Kidney epithelial cell (primary cell): ENCODE data around the gene LRRC56. TPM values are rescaled to one million over a fixed set of nuclear protein-coding genes. Genes with fewer than 3 reads are reported as not detected.
A peak's percentile ranks its signal among the peaks of the same experiment; 100 is the strongest.

Source experiments
- DNase-seq: peaks from one replicate; pipeline ENCODE4 v3.0.0-alpha.2; 2010; ENCODE audit warnings: low read depth
- H3K27me3 ChIP-seq: 2 replicates; pipeline ENCODE4 v1.6.0; 2011; ENCODE audit warnings: low read length; ENCODE audit not compliant: control insufficient read depth, insufficient read depth
- H3K36me3 ChIP-seq: 2 replicates; pipeline ENCODE4 v1.5.1; 2011; ENCODE audit warnings: low read length; ENCODE audit not compliant: control insufficient read depth, insufficient read depth
- H3K4me3 ChIP-seq: 2 replicates; pipeline ENCODE4 v1.5.1; 2011; ENCODE audit warnings: low read depth, mild to moderate bottlenecking, control low read depth, low read length
- total RNA-seq: library from RNA; depleted of rRNA; stranded (reverse); fragments of >200 nt; gene quantifications from 2 replicates; pipeline ENCODE4 v1.2.3, GENCODE V29; 2015
- TF ChIP-seq, protein P1 (sequence below): IDR thresholded peaks from 2 replicates; pipeline ENCODE4 v1.5.1; 2011; ENCODE audit warnings: mild to moderate bottlenecking, moderate library complexity, low read length, control low read depth, inconsistent platforms; ENCODE audit not compliant: insufficient read depth, poor library complexity, severe bottlenecking

LRRC56 gene, protein sequence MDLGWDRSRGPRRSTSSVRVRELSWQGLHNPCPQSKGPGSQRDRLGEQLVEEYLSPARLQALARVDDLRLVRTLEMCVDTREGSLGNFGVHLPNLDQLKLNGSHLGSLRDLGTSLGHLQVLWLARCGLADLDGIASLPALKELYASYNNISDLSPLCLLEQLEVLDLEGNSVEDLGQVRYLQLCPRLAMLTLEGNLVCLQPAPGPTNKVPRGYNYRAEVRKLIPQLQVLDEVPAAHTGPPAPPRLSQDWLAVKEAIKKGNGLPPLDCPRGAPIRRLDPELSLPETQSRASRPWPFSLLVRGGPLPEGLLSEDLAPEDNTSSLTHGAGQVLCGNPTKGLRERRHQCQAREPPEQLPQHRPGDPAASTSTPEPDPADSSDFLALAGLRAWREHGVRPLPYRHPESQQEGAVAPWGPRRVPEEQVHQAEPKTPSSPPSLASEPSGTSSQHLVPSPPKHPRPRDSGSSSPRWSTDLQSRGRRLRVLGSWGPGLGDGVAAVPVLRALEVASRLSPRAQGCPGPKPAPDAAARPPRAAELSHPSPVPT
- 1.6 and 1.9 TPM in 2 replicates for total RNA-seq

DNA sequence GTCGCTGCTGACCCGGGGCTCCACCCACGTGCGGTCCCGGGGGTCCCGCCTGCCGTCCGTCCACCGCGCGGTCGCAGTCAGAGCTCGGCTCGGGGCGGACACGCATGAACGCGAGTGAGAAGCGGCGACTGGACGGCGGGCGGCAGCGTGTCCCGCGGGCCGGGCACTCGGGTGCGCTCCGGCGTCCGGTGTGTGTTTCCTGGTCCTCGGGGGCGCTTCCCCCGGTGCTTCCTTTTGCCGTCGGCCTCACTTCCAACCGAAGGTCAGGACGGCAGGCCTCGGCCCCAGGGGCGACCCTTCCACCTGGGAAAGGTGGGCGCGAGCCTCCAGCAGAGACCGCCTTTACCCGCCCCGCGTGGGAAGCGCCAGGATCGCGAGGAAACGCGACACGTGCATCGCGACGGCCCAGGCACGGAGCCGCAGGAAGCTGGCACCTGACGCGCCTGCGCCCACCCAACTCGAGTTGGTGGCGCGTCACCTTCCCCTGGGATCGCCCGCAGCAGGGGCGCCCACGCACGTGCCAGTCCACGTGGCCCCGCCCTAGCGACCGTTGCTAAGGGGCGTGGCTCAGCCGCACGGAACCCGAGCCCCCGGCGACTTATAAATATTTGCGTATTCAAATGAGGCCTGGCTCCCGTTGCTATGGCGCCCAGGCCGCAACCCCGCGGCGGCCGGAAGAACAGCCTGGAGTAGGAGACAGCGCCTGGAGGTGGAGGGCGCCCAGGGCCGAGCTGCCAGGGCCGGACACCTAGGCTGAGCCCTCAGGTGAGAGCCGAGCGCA, at the start of gene LRRC56:
Gene LRRC56 (plus strand): TSS at position 687 of the 781 bp plus-strand sequence. CDS start 3,158 bp downstream, outside the sequence.
- Histone ChIP-seq H3K4me3 (peak within 1 kb of the TSS; percentile 60), H3K27me3 (no peaks in the 10 kb centered on the region), H3K36me3 (no peaks in the 10 kb centered on the region)
- DNase-seq: peak; percentile 49
- TF ChIP-seq, protein P1, sequence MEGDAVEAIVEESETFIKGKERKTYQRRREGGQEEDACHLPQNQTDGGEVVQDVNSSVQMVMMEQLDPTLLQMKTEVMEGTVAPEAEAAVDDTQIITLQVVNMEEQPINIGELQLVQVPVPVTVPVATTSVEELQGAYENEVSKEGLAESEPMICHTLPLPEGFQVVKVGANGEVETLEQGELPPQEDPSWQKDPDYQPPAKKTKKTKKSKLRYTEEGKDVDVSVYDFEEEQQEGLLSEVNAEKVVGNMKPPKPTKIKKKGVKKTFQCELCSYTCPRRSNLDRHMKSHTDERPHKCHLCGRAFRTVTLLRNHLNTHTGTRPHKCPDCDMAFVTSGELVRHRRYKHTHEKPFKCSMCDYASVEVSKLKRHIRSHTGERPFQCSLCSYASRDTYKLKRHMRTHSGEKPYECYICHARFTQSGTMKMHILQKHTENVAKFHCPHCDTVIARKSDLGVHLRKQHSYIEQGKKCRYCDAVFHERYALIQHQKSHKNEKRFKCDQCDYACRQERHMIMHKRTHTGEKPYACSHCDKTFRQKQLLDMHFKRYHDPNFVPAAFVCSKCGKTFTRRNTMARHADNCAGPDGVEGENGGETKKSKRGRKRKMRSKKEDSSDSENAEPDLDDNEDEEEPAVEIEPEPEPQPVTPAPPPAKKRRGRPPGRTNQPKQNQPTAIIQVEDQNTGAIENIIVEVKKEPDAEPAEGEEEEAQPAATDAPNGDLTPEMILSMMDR: no peak

DNA sequence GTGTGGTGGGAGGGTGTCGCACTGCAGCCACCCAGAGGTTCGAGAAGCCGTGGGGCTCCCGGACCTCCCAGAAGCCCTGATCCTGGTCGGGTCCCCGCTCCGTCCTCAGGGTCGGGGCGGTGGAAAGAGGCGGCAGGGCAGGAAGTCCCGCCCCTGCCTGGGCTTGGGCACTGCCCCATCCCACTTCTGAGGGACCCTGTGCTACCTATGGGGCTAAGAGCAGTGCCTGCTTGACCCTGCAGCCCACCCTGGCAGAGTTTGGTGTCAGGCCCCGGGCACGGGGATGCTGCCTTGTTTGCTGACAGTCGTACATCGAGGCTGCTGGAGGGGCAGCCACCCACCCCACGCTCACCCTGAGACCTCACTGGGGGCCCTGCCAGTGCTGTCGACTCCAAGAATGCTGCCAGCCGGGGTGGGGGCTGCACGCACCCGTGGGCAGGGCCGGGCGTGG, 49.7 kb upstream of the LRRC56 start:
- no peaks in the 10 kb centered on the region for H3K27me3 ChIP-seq
- no peaks in the 10 kb centered on the region for H3K36me3 ChIP-seq
- TF ChIP-seq, protein P1: no peak
- DNase-seq: no peak
- no peak overlapping the region for H3K4me3 ChIP-seq

DNA sequence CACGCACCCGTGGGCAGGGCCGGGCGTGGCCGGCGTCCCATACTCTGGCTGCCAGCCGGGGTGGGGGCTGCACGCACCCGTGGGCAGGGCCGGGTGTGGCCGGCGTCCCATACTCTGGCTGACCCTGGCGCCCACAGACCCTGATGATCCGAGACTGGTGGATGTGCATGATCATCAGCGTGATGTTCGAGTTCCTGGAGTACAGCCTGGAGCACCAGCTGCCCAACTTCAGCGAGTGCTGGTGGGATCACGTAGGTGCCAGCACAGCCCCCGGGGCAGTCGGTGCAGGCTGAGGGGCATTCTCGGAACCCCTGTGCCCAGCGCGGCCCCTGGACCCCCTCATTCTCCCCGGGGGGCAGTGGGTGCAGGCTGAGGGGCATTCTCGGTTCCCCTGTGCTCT, 49.3 kb upstream of the LRRC56 start:
- H3K36me3 ChIP-seq: no peaks in the 10 kb centered on the region
- H3K27me3 ChIP-seq: no peaks in the 10 kb centered on the region
- H3K4me3 ChIP-seq: no peak overlapping the region
- TF ChIP-seq, protein P1: no peak
- no peak for DNase-seq

DNA sequence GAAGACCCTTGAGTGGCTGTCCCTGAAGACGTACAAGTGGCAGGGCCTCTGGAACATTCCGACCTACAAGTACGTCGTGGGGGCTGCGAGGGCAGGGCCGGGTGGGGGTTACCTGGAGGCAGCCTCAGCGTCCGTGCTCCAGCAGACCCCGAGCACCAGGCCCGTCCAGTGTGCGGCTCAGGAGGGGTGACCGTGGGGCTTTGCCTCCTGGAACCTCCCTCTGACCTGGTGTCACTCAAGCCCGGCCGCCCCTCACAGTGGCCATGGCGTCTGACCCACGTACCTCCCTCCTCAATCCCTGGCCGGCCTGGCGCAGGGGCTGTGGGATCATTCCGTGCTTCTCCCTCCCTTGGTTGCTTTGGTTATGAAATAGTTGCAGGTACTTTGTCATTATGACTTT, 48.7 kb upstream of the LRRC56 start:
- TF ChIP-seq, protein P1: no peak
- no peak for DNase-seq
- H3K4me3 ChIP-seq: no peak overlapping the region
- no peaks in the 10 kb centered on the region for H3K27me3 ChIP-seq
- H3K36me3 ChIP-seq: no peaks in the 10 kb centered on the region

DNA sequence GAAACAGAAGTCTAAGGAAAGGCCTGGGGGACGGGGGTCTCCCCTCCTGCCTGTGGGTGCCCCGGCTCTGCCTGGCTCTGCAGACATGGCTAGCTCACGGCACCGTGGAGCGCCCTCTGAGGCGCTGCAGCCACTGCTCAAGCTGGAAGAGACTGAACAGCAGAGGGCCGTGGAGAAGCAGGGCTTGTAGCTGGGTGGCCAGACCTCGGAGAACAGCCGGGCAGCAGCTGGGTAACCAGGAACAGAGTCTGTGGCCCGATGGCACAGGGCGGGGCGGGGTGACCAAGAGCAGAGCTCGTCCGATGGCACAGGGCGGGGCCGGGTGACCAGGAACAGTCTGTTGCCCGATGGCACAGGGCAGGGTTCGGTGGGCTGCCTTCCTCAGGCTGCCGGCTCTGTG, 48.3 kb upstream of the LRRC56 start:
- no peak overlapping the region for H3K4me3 ChIP-seq
- H3K27me3 ChIP-seq: no peaks in the 10 kb centered on the region
- H3K36me3 ChIP-seq: no peaks in the 10 kb centered on the region
- TF ChIP-seq, protein P1: no peak
- DNase-seq: no peak
